ENCODE measurements around the gene OR13A1.
"Not testable (repeated sequence)": the region's sequence is repeated elsewhere in the genome, so short reads cannot be mapped to it uniquely, and the experiment has no call there.

OR13A1 gene

GRCh38 chr10:45315508-45315907 is at the start of gene OR13A1:
OR13A1 (minus strand) TSS chr10:45315608; CDS start chr10:45304422, 11,186 bp downstream.
- no peak for DNase-seq (ENCODE audit: low read depth)

DNA sequence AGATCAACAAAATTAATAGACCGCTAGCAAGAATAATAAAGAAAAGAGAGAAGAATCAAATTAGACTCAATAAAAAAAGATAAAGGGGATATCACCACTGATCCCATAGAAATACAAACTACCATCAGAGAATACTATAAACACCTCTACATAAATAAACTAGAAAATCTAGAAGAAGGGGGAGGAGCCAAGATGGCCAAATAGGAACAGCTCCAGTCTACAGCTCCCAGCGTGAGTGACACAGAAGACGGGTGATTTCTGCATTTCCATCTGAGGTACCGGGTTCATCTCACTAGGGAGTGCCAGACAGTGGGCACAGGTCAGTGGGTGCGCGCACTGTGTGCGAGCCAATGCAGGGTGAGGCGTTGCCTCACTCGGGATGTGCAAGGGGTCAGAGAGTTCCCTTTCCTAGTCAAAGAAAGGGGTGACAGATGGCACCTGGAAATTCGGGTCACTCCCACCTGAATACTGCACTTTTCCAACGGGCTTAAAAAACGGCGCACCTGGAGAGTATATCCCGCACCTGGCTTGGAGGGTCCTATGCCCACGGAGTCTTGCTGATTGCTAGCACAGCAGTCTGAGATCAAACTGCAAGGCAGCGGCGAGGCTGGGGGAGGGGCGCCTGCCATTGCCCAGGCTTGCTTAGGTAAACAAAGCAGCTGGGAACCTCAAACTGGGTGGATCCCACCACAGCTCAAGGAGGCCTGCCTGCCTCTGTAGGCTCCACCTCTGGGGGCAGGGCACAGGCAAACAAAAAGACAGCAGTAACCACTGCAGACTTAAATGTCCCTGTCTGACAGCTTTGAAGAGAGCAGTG is 46.8 kb upstream of the OR13A1 start:
- DNase-seq (ENCODE audit: low read depth): not testable (repeated sequence)

DNA sequence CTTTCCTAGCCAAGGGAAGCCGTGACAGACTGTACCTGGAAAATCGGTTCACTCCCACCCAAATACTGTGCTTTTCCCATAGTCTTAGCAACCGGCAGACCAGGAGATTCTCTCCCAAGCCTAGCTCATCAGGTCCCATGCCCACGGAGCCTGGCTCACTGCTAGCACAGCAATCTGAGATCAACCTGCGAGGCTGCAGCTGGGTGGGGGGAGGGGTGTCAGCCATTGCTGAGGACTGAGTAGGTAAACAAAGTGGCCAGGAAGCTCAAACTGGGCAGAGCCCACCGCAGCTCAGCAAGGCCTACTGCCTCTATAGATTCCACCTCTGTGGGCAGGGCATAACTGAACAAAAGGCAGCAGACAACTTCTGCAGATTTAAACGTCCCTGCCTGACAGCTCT is 43.6 kb upstream of the OR13A1 start:
- not testable (repeated sequence) for DNase-seq (ENCODE audit: low read depth)

- no peak for DNase-seq (ENCODE audit: low read depth)
Observed at GRCh38 chr10:45355494-45355893, 40.1 kb upstream of the OR13A1 start.

DNA sequence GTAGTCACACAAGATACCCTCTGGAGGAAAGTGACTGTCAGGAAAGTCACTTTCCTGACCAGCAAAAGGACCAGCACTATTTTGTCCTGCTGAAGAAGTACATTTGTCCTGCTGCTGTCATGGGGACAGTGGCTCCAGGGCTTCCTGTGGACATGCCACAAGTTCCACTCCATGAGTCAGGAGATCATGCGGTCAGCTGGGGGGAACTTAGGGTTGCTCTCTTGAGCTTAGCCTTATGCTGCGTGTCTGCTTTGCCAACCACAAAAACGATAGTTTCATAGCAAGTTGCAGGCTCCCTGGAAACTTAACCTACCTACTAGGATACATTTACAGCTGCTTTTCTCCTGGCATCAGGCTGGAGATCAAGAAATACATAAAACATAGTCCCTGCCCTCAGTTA is 38.9 kb upstream of the OR13A1 start:
- no peak for DNase-seq (ENCODE audit: low read depth)

DNA sequence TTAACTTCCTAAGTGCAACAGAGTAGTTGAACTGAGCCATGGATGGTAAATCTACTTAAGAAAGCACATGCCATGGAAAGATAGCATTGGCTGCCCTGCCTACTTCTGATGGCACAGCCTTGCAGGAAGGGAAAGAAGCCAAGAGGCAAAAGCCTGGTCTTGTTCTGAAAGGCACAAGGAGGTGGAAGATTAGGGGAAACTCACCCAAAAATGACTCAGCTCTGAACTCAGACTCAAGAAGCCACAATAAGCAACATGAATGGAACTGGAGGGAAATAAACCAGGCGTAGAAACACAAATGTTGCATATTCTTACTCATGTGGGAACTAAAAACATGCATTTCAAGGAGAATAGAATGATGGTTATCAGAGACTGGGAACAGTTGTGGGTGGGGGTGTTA is 37.8 kb upstream of the OR13A1 start:
- no peak for DNase-seq (ENCODE audit: low read depth)

DNA sequence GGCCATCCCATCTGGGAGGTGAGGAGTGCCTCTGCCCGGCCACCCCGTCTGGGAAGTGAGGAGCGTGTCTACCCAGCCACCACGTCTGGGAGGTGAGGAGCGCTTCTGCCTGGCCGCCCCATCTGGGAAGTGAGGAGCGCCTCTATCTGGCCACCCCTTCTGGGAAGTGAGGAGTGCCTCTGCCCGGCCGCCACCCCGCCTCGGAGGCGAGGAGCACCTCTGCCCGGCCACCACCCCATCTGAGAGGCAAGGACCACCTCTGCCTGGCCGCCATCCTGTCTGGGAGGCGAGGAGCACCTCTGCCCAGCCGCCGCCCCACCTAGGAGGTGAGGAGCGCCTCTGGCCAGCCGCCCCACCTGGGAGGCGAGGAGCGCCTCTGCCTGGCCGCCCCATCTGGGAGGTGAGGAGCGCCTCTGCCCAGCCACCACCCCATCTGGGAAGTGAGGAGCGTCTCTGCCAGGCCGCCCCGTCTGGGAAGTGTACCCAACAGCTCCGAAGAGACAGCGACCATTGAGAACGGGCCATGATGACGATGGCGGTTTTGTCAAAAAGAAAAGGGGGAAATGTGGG is 32.9 kb upstream of the OR13A1 start:
- DNase-seq (ENCODE audit: low read depth): not testable (repeated sequence)

DNA sequence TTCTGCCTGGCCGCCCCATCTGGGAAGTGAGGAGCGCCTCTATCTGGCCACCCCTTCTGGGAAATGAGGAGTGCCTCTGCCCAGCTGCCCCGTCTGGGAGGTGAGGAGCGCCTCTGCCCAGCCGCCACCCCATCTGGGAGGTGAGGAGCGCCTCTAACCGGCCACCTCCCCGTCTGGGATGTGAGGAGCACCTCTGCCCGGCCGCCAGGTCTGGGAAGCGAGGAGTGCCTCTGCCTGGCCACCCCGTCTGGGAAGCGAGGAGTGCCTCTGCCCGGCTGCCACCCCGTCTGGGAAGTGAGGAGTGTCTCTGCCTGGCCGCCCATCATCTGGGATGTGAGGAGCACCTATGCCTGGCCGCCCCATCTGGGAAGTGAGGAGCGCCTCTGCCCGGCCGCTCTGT is 32.1 kb upstream of the OR13A1 start:
- DNase-seq (ENCODE audit: low read depth): not testable (repeated sequence)

DNA sequence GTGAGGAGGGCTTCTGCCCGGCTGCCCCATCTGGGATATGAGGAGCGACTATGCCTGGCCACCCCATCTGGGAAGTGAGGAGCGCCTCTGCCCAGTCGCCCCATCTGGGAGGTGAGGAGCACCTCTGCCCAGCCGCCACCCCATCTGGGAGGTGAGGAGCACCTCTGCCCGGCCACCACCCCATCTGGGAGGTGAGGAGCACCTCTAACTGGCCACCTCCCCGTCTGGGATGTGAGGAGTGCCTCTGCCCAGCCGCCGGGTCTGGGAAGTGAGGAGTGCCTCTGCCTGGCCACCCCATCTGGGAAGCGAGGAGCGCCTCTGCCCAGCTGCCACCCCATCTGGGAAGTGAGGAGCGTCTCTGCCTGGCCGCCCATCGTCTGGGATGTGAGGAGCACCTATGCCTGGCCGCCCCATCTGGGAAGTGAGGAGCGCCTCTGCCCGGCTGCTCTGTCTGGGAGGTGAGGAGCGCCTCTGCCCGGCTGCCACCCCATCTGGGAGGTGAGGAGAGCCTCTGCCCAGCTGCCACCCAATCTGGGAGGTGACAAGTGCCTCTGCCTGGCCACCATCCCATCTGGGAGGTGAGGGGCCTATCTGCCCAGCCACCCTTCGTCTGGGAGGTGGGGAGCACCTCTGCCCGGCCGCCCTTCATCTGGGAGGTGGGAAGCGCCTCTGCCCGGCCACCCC is 31.4 kb upstream of the OR13A1 start:
- not testable (repeated sequence) for DNase-seq (ENCODE audit: low read depth)

GRCh38 chr10:45340420-45340819 is 25.0 kb upstream of the OR13A1 start:
- DNase-seq (ENCODE audit: low read depth): not testable (repeated sequence)

GRCh38 chr10:45339894-45340293 is 24.5 kb upstream of the OR13A1 start:
- no peak for DNase-seq (ENCODE audit: low read depth)

- not testable (repeated sequence) for DNase-seq (ENCODE audit: low read depth)
Observed at GRCh38 chr10:45331824-45332223, 16.4 kb upstream of the OR13A1 start.

GRCh38 chr10:45326864-45327263 is 11.5 kb upstream of the OR13A1 start:
- DNase-seq (ENCODE audit: low read depth): not testable (repeated sequence)

DNA sequence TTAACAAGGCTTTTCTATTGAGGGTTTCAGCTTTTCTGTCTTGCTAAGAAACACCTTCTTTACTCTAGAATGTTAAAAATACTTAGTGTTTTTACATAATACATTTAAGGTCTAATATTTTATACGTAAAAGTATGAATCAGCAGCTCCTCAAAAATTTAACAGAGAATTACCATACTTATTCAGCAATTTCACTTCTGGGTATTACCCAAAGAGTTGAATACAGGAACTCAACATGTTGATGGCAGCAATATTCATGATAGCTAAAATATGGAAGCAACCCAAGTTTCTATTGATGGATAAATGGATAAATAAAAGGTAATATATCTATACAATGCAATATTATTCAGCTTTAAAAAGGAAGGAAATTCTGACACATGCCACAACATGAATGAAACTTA is 9.7 kb upstream of the OR13A1 start:
- no peak for DNase-seq (ENCODE audit: low read depth)

GRCh38 chr10:45319702-45320101 is 4.3 kb upstream of the OR13A1 start:
- DNase-seq (ENCODE audit: low read depth): no peak

DNA sequence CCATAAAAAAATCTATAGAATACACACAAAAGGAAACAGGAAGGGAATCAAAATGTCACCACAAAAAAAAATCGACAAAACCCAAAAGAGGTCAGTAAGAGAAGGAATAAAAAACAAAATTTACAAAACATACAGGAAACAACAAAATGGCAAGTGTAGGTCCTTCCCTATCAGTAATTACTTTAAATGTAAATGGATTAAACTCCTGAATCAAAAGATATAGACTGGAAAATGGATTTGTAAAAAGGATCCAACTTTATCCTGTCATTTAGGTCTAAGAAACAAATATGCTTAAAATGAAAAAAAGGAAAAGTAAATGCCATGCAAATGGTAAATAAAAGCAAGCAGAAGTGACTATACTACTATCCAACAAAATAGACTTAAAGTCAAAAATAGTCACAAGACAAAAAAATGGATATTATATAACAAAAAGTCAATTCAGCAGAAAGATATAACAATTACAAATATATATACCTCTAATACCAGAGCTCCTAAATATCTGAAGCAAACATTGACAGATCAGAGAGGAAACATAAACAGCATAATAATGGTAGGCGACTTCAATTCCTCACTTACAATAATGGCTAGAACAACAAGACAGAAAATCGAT is 2.0 kb downstream of the OR13A1 start:
- DNase-seq (ENCODE audit: low read depth): no peak

GRCh38 chr10:45308707-45309106 is 6.7 kb downstream of the OR13A1 start:
- no peak for DNase-seq (ENCODE audit: low read depth)

GRCh38 chr10:45302573-45302972 is 12.8 kb downstream of the OR13A1 start:
- no peak for DNase-seq (ENCODE audit: low read depth)

- DNase-seq (ENCODE audit: low read depth): not testable (repeated sequence)
Observed at GRCh38 chr10:45298341-45298955, 17.0 kb downstream of the OR13A1 start.

- DNase-seq (ENCODE audit: low read depth): no peak
Observed at GRCh38 chr10:45294681-45295080, 20.7 kb downstream of the OR13A1 start.

DNA sequence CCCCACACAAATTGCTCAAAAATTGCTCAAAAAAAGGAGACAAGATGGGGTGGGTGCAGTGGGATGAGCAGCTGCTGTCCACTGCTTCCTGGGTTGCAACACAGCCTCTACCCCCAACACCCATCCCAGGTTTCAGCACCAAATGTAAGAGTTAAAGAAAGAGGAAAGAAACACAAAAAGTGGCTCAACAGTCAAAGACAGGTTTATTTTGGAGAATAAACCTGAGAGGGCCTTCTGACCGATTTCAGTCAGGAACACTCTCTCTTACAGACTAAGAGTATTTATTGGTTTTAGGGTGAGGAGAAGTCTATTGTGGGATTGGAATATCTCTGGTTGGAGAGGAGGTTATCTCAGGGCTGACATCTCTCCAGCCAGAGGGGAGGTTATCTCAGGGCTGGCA is 28.4 kb downstream of the OR13A1 start:
- DNase-seq (ENCODE audit: low read depth): no peak

GRCh38 chr10:45282061-45282460 is 33.3 kb downstream of the OR13A1 start:
- no peak for DNase-seq (ENCODE audit: low read depth)

All from activated gamma-delta T cell treated with anti-CD3 and anti-CD28 coated beads, Interleukin-2, amount 50 U/mL, for 16 hours (primary cell).